Heart left ventricle (tissue), 16 donors: ENCODE results near the gene CNIH2. TPM values are rescaled to one million over a fixed set of nuclear protein-coding genes. Genes with fewer than 3 reads are reported as not detected.

ENCODE experiments used
- ATAC-seq, 4 donors: fragments of 200-7000 bp; cut with Tn5 transposase; one replicate each; pipeline ENCODE4 v1.9.1; 2020 to 2022; ENCODE audit warnings: moderate library complexity in 4 of 4, mild to moderate bottlenecking in 3 of 4, moderate number of reproducible peaks in 1 of 4
- DNase-seq, 5 donors: peaks; one replicate each; pipeline ENCODE4 v3.0.0-alpha.2; 2020
- H3K27ac ChIP-seq, 12 donors: fragments of 200-600 bp; sonication (generic) in 4 of 12; one replicate each; pipeline versions ENCODE4 v1.5.0 to v1.8.0; 2016 to 2022; ENCODE audit warnings: mild to moderate bottlenecking in 2 of 12
- H3K27me3 ChIP-seq, 9 donors: fragments of 200-600 bp; sonication (generic) in 2 of 9; one replicate each; pipeline versions ENCODE4 v1.5.1 to v1.8.0; 2016 to 2022; ENCODE audit warnings: mild to moderate bottlenecking in 3 of 9
- H3K36me3 ChIP-seq, 9 donors: fragments of 200-600 bp; sonication (generic) in 2 of 9; one replicate each; pipeline versions ENCODE4 v1.5.0 to v1.8.0; 2018 to 2022; ENCODE audit warnings: mild to moderate bottlenecking in 2 of 9
- H3K4me1 ChIP-seq, 12 donors: fragments of 200-600 bp; sonication (generic) in 4 of 12; one replicate each; pipeline versions ENCODE4 v1.5.0 to v1.8.0; 2016 to 2022; ENCODE audit warnings: mild to moderate bottlenecking in 3 of 12
- H3K4me3 ChIP-seq, 12 donors: fragments of 200-600 bp; sonication (generic) in 4 of 12; one replicate each; pipeline versions ENCODE4 v1.5.0 to v1.8.0; 2017 to 2022; ENCODE audit warnings: mild to moderate bottlenecking in 9 of 12, moderate library complexity in 4 of 12
- H3K9me3 ChIP-seq, 12 donors: fragments of 200-600 bp; sonication (generic) in 4 of 12; one replicate each; pipeline versions ENCODE4 v1.5.0 to v1.8.0; 2016 to 2022; ENCODE audit warnings: mild to moderate bottlenecking in 1 of 12
- CTCF ChIP-seq, 12 donors: fragments of 200-600 bp; sonication (generic) in 4 of 12; IDR thresholded peaks; one replicate each; pipeline versions ENCODE4 v1.5.0 to v1.8.0; 2018 to 2022; ENCODE audit warnings: antibody characterized with exemption in 12 of 12, mild to moderate bottlenecking in 5 of 12
- POLR2A ChIP-seq, 2 donors: fragments of 450-650 bp; IDR thresholded peaks; one replicate each; pipeline ENCODE4 v1.6.1; 2017; ENCODE audit warnings: antibody characterized with exemption in 2 of 2, mild to moderate bottlenecking in 2 of 2, moderate library complexity in 2 of 2
- WGBS, 4 donors: extraction: QIAGEN DNeasy Blood & Tissue Kit in 2 of 4; methylation state at CpG; one replicate each; pipeline versions ENCODE4 v1.1.5 to v1.1.7; 2013 to 2018; 5-methylcytosine and 5-hydroxymethylcytosine counted together
- intact Hi-C, 10 donors: fragments of 100-400 bp; cut with DNase I; formaldehyde crosslinking; loops; one replicate each; pipeline versions ENCODE4 v1.11.1 to v1.14.2; 2022
- polyA plus RNA-seq, 2 donors: library from polyadenylated mRNA; stranded (reverse); fragments of 200-250 nt; gene quantifications; one replicate each; pipeline ENCODE4 v1.2.3, GENCODE V29; 2013
- total RNA-seq, 9 donors: library from RNA; depleted of rRNA in 2 of 9; stranded (reverse); fragments of >200 nt in 2 of 9; fragmentation: NEBNext Ultra II Directional in 3 of 9; extraction: Animal tissue kit (Norgen Biotek cat#: 25700) in 3 of 9; gene quantifications; one replicate each; pipeline versions ENCODE4 v1.1.0 to v1.2.4, GENCODE V29; 2016 to 2023
- donor health status: ischemic (EF 13 %, LVEDD 7.1; RV severe dilation, severe dysfunction).
- donor health status: healthy with polysubstance abuse.
- donor health status: DM: no; HTN: yes; CAD: no.
- donor health status: DM: no; HTN: no; CAD: no.
- donor health status: ischemic (EF 25% LVEDD 6.9; RV normal size, moderate dysfunction).
- donor health status: ischemic (EF 25% LVEDD 5.7; RV mildly dilated, moderate dysfunction).
- donor health status: healthy.
- donor health status: DM: yes; HTN: yes; CAD: no.
- donor health status: ischemic (EF 35%, LVEDD 5.7; RV mildly dilated, moderate dysfunction).
- donor health status: nonischemic (EF 11% LVEDD 7.7; RV severe dilation, severe dysfunction).
- donor health status: DM: yes; HTN: yes; CAD: no.
- donor health status: PGD.
- donor health status: ischemic (EF 29% LVEDD 5.4; RV normal size, mild dysfunction).
- donor health status: nonischemic (EF 23%, LVEDD 6.1; RV moderate dilation, normal function).

Gene CNIH2
- total and polyA plus RNA-seq, 11 donors = 0.08 to 0.40 (median 0.25) TPM; not detected in 8

GRCh38 chr11:66315921-66316811, 38.2 kb downstream of the CNIH2 start:
- no peak for TF ChIP-seq POLR2A (IDR thresholded peaks at IDR 0.05)
- no peak for TF ChIP-seq CTCF (IDR thresholded peaks at IDR 0.05)
- DNase-seq = peak in 1 of 5 donors; percentile 59
- intact Hi-C loops = no loop called here

GRCh38 chr11:66316849-66317251, 38.9 kb downstream of the CNIH2 start, which contains the start of gene CD248:
CD248 (minus strand) TSS chr11:66317044; CDS start chr11:66317027, 17 bp downstream.
- Histone ChIP-seq H3K4me3 (peak within 1 kb of the TSS; percentile 39 to 66 (median 62)), H3K27ac (peak within 1 kb of the TSS; percentile 51 to 94 (median 84)), H3K9me3 (no peaks in the 10 kb centered on the region), H3K4me1 (peaks cover 0 to 52% (median 32%) of the 10 kb centered on the region in 12 donors), H3K27me3 (no peaks in the 10 kb centered on the region), H3K36me3 (no peaks in the 10 kb centered on the region)
- intact Hi-C loops = no loop called here
- ATAC-seq = peak in 3 of 4 donors; percentile 36 to 62 (median 56)
- peak; percentile 85 to 93 (median 88) for DNase-seq
- TF ChIP-seq CTCF (IDR thresholded peaks at IDR 0.05) (no peak), POLR2A (IDR thresholded peaks at IDR 0.05) (peak in 1 of 2 donors; percentile 79)
- 0 to 11% (median 6%) methylated on average over 1 to 29 of the region's 29 CpGs for WGBS, 4 donors

More at GRCh38 chr11:66315921-66316811, 38.2 kb downstream of the CNIH2 start:
- H3K4me3 ChIP-seq = peak overlapping the region; percentile 39 to 66 (median 62)
- peak overlapping the region; percentile 51 to 94 (median 84) for H3K27ac ChIP-seq
- H3K9me3 ChIP-seq = no peaks in the 10 kb centered on the region
- WGBS, 4 donors = 63 to 71% (median 68%) methylated on average over 19 to 52 of the region's 52 CpGs
- H3K4me1 ChIP-seq = peaks cover 0 to 57% (median 32%) of the 10 kb centered on the region in 12 donors
- H3K27me3 ChIP-seq = no peaks in the 10 kb centered on the region
- no peak for ATAC-seq
- no peaks in the 10 kb centered on the region for H3K36me3 ChIP-seq

GRCh38 chr11:66317322-66317722, 39.3 kb downstream of the CNIH2 start:
- peaks cover 0 to 52% (median 34%) of the 10 kb centered on the region in 12 donors for H3K4me1 ChIP-seq
- peak; percentile 11 to 31 (median 20) for ATAC-seq

More at GRCh38 chr11:66317322-66317722, 39.3 kb downstream of the CNIH2 start:
- TF ChIP-seq CTCF (IDR thresholded peaks at IDR 0.05) (no peak), POLR2A (IDR thresholded peaks at IDR 0.05) (no peak)
- Histone ChIP-seq H3K4me3 (peak overlapping the region in 11 of 12 donors; percentile 42 to 66 (median 62)), H3K9me3 (no peaks in the 10 kb centered on the region), H3K27me3 (no peaks in the 10 kb centered on the region), H3K27ac (peak overlapping the region; percentile 51 to 94 (median 84)), H3K36me3 (no peaks in the 10 kb centered on the region)
- DNase-seq = peak in 4 of 5 donors; percentile 60 to 77 (median 66)
- 5 to 21% (median 7%) methylated on average over 14 of the region's 14 CpGs; no CpG with 5 or more reads in 1 of the 4 donors for WGBS, 4 donors
- intact Hi-C loops = no loop called here
